COLO668 (cell line): ENCODE results near the gene GPRC5D.
A peak's percentile ranks its signal among the peaks of the same experiment; 100 is the strongest.

Source experiments
- DNase-seq: peaks from one replicate; lab custom pipeline; 2025; ENCODE audit not compliant: unreplicated experiment; lab: John Stamatoyannopoulos, UW

The GPRC5D gene

DNA sequence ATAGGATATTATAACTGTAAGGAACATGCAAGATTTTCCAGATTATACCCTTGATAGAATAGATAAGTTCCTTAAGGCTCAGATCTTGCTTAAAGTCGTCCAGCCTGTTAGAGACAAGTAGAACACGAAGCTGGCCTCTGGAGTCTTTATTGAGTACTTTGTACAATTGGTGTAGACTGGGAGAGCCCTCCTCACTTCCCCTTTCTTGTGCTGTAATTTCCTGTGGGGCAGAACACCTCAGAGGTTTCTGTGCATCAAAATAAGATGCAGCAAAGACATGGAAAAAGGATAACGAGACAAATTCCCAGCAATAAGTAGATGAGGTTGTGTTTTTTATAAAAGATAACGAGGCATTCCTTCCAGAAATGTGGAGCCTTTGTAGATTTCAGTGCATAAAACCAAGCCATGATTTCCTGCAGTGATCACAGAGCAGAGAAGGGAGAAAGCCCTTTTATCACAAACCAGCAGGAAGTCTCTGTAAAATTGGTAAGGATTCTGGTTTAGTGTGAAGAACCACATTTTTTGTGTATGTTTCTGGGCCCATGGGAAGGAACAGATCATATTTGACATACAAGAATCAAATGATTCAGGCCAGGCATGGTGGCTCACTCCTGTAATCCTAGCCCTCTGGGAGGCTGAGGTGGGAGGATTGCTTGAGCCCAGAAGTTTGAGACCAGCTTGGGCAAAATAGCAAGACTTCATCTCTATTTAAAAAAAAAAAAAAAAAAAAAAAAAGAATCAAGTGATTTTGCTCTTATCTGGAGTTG, 42.6 kb downstream of the GPRC5D start:
- DNase-seq, result no peak

DNA sequence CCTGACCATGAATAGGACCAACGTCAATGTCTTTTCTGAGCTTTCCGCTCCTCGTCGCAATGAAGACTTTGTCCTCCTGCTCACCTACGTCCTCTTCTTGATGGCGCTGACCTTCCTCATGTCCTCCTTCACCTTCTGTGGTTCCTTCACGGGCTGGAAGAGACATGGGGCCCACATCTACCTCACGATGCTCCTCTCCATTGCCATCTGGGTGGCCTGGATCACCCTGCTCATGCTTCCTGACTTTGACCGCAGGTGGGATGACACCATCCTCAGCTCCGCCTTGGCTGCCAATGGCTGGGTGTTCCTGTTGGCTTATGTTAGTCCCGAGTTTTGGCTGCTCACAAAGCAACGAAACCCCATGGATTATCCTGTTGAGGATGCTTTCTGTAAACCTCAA, 43.3 kb downstream of the GPRC5D start:
- no peak for DNase-seq

DNA sequence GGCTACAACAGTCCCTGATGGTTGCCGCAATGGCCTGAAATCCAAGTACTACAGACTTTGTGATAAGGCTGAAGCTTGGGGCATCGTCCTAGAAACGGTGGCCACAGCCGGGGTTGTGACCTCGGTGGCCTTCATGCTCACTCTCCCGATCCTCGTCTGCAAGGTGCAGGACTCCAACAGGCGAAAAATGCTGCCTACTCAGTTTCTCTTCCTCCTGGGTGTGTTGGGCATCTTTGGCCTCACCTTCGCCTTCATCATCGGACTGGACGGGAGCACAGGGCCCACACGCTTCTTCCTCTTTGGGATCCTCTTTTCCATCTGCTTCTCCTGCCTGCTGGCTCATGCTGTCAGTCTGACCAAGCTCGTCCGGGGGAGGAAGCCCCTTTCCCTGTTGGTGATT, 43.7 kb downstream of the GPRC5D start:
- DNase-seq, result no peak

DNA sequence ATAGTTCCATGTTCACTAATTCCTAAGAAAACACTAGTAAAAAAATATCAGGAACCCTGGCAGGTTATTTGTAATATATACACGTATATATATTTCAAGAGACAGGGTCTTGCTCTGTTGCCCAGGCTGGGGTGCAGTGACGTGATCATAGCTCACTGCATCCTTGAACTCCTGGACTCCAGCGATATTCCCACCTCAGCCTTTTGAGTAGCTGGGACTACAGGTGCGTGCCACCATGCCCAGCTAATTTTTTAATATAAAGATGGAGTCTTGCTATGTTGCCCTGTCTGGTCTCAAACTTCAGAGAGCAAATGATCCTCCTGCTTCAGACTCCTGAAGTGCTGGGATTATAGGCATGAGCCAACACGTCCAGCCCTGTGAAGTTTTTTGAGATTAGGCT, 44.4 kb downstream of the GPRC5D start:
- DNase-seq, result no peak

DNA sequence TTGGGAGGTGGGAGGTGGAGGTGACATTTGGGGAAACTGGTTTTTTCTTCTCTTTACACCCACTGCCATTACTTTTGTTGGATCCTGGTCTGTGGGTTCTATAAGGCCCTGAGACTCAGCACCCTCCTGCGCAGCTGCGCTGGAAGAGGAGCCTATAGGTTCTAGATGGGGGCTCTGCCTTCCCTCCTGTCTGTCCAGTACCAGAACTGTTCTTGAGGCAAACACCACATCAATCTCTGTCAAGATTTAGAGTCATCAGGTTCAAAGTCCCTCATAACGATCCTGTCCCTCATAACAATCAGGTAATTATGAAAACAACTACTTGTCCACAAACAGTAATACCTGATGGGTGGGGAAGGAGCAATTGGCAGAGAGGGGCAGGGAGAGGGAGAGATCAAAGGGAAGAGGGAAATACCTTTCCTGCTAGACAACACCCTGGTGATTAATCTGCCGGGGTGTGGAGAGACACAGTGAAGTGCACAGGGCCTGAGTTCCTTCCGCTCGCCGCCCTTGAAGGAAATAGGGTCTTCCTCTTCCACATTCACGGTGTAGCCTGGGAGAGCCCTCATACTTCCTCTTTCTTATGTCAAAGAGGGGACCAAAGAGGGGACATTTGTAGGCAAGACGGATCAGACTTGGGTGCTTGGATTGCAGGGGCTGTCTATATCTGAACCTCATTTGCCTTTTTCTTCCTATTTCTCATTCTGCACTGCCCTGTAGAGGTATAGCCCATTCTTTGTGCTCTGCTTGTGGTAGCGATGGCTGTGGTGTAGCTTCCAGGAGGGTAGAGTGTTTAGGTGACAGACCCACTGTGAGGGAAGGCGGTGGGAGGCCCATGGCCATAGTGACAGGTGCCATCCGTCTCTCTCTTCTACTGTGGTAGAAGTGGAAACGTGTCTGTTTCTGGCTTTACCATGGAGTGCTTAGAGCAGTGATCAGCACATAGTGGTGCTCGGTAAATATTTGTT, 48.0 kb downstream of the GPRC5D start:
- no peak for DNase-seq

DNA sequence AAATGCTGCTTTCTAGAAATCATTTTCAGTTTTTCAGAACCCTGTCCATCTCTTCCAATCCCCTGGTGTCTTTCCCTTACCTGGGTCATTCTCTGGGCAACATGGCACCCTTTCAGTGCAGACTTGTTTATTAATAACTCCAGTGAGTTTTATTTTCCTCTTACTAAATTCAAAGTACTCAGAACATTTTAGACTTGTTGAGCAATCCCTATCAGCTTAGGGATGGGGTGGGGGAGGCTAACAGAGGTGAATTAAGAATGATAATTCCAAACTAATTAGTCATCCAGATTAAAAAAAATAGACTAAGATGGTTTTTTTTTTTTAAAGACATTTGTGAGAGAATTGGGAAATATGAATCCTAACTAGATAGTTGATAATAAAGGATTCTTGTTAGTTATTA, 49.9 kb downstream of the GPRC5D start:
- no peak for DNase-seq

DNA sequence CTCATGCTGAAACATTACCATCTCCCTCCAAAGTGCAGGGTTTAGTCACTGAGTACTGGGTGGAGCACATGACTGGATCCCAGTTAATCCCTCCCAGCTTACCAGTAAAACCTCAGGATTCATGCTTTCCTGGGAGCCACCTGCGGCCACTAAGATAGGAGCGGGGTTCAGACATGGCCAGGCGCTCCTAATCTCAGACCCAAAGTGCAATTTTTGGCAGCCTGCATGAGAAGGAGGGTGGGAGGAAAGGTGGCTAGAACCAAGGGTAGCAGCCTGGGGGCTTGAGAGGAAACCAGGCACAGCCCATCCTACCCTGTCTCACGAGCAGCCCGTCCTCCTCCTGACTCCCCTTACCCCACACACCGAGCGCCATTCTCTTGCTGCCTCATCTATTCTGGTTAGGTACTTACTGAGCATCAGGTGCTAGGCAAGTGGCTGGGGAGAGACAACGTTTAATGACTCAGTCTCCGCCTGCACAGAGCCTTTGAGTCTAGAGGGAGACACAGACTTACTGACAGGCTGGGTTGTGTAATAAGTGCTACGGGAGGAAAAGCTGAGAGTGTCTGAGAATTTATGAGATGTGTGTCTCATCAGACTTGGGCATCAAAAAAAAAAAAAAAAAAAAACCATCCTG, 50.7 kb downstream of the GPRC5D start:
- DNase-seq, result no peak

DNA sequence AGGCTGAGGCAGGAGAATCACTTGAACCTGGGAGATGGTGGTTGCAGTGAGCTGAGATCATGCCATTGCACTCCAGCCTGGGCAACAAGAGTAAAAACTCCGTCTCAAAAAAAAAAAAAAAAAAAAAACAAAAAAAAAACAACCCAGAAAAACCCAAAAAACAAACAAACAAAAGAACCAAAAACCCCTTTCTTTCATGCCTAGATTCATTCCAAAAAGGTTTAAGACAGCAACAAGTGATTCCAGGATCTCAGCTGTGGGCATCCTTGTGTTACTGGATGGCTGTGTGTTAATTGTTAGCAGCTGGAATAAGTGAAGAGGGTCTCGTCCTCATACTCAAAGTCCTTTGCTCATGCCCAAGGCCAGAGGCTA, 51.2 kb downstream of the GPRC5D start:
- no peak for DNase-seq

DNA sequence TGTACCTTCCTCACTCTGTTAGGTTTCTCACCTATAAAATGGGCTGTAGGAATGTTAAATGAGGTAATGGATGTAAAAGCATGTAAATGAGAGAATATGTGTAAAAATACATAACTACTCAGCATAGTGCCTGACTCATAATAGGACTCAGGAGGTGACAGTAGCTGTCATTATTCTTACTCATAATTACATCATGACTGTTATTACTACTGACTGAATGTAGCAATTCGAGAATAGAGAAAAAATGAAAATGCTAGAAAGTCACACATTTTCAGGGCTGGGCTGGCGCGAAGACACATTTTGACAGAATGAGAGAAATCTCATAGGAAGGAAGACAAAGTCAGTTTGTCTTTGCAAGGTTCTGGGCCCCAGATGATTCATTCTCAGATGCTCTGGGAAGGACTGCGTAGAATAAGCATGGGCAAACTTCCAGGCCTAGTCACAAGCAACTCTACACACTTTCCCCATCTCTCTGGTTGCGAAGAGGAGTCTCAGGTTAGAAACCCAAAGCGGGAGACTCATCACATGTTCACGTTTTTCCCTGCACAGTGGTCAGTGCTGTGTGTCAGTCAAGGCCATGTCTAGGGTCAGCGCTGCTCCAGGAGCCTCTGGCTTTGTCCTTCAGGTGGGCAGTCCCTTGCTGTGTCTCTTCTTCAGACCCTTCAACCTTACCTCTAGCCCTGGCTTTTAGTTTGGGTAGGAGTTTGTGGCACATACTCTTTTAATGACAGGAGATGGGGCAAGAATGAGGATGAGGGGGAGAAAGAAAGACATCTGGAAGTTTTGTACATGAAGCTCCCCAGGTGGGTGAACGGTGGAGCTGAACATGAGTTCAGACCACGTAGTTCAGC, 52.2 kb downstream of the GPRC5D start:
- no peak for DNase-seq

DNA sequence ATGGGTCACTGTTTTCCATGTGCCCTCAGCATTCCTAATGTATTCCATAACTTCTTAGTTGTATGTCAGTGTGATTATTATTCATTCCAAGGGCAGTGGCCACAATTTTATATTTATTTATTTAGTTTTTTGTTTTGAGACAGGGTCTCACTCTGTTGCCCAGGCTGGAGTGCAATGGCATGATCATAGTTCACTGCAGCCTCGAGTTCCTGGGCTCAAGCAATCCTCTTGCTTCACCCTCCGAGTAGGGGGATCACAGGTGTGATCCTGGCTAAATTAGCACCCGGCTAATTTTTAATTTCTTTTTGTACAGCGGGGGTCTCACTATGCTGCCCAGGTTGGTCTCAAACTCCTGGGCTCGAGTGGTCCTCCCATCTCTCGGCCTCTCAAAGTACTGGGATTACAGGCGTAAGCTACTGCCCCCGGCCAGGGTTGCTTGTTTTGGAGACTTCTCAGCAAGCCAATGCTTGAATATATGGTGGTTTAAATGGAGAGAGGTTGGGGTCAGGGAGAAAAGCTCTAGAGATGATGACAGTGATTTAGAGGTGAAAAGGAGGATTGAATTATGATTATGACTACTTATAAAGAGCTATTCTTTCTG, 53.0 kb downstream of the GPRC5D start:
- DNase-seq, result no peak

DNA sequence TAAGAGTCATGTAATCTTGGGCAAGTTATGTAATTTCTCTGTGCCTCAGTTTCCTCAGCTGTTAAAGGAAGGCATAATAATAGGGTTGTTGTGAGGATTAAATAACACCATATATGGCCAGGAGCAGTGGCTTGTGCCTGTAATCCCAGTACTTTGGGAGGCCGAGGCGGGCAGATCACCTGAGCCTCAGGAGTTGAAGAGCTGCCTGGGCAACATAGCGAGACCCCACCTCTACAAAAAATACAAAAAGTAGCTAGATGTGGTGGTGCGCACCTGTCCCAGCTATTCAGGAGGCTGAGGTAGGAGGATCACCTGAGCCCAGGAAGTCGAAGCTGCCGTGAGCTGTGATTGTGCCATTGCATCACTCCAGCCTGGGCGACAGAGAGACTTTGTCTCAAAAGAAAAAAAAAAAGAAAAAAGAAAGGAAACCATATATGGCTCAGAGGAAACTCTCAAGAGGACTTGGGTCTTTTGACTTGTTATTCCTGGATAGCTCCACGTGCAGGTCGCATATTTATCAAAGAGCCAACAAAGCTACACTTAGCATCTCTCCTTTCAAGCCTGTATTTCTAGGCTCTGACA, 53.7 kb downstream of the GPRC5D start:
- no peak for DNase-seq

DNA sequence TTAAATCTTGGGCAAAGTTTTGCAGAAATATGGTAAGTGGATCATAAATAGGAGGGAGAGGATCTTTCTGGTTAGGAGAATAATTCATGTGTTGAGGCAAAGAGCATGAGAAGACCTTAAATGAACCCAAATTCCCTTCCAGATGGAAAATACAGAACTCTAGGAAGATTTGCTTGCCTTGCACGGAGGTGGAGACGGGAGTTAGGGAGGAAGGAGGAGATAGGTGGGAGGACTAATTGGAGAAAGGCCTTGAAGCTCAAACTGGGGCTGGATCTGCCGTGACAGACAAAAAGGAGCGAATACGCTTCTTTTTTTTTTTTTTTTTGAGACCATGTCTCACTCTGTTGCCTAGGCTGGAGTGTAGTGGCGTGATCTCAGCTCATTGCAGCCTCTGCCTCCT, 54.7 kb downstream of the GPRC5D start:
- no peak for DNase-seq

DNA sequence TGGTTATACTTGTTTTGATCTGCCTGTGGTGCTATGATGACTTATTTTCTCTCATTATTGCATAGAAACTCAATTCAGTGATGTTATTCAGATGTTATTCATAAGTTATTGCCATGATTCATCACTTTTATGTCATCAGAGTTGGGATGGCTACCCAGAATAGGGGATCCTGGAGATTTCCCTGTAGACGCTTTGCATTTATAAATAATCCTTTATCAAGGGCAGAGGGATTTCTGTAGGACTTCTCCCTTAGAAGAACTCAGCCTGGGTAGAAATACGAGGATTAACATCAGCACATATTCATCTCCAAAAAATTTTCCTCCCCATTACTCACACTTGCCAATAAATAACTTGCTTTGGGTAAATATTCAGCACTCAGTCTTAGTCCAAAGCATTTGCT, 55.7 kb downstream of the GPRC5D start:
- DNase-seq, result no peak

DNA sequence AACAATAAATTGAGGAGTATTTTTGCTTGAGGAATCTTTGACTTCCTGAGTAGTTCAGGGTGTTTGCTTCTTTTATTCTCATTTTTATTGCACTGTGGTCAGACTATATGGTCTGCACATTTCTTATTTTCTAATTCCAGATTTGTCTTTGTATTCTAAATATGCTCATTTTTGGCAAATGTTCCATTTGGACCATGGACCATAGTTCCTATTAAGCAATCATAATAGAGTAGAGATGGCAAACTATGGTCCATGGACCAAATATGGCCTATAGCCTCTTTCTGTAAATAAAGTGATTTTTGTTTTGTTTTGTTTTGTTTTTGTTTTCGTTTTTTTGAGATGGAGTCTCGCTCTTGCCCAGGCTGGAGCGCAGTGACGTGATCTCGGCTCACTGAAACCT, 58.5 kb downstream of the GPRC5D start:
- no peak for DNase-seq

DNA sequence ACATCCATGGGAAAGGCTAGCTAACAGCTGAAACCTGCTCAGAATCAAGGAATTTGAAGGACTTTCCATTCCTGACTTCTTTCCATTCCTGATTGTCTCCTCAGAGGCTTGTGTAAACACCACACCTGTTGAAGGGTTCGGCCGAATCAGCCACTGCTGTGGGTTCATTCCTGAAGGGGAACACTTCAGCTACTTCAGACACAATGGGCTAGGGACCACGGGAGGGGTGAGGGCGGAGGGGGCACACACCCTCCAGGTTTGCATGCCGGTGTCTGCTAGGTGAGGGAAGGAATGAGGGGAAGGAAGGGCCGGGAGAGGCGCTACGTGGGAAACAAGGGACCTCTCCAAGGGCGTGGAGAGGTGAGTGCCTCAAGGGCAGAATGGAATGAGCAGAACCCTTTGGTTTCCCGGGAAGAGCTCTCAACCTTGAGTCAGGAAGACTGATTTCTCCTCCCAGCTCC, 59.3 kb downstream of the GPRC5D start:
- DNase-seq, result no peak

DNA sequence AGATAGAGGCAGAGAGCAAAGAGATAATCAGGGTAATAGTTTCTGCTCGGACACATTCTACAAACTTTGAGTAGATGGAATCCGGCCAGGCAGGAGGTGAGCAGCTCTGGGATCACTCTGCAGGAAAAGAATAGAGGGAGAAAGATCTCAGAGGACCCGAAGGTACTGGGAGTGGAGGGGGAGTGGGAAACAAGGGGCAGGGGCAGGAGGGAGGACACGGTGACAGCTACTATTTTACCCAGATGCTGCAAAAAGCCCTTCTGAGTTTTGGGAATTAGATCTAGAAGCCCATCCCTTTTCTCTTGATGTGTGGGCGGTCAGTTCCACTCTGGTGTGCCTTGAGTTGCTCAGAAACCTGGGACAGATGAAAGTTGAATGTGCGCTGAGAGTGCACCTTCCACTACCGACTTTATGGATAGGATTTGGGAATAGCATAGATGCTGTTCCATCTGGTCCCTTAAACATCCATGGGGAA, 60.1 kb downstream of the GPRC5D start:
- DNase-seq, result no peak

DNA sequence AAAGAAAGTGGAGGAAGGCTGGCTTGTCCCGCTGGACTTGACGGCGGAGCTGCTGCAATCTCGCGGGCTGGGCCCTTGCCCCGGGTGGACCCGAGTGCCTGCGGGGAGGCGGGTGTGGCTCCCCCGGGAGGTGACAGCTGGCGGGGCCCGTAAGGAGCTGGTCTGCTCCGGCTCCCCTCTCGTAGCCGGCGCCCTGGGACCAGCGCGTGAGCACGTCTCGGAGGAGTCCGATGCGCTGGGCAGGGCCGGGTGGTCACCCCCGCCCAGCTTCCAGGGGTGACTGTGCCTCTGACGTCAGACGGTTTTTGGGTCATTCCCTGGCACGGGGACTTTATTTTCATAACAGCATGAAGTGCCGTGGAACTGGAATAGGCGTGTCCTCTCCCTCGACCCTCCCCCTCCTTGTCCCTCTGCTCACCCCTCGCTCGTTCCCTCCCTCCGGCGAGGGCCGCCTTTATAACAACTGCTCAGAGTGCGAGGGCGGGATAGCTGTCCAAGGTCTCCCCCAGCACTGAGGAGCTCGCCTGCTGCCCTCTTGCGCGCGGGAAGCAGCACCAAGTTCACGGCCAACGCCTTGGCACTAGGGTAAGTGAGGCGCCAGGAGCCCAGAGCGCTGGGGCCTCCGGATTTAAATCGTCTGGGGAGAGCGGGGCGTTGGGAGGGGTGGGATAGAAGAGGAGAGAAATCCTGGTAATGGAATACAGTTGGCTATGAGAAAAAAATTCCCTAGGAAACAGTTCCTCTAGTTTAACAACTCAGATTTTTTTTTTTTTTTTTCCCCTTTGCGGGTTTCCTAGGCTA, 60.7 kb downstream of the GPRC5D start, which contains the start of gene GPRC5A:
Gene GPRC5A, plus strand, starts transcription at position 483 of the 801 bp plus-strand sequence. CDS start 16,688 bp downstream, outside the sequence.
- DNase-seq, result peak; percentile 39
